OCI-LY1 (cell line): ENCODE results near the gene DUSP1.

ENCODE experiments used
- H2AFZ ChIP-seq: fragments of 200-600 bp; sonication (generic), shearing (Covaris generic); 2 replicates; pipeline ENCODE4 v1.6.0; 2014; ENCODE audit warnings: antibody characterized with exemption, mild to moderate bottlenecking, low read length
- H3F3A ChIP-seq: fragments of 200-600 bp; sonication (generic), shearing (Covaris generic); 2 replicates; pipeline ENCODE4 v1.6.0; 2014; ENCODE audit warnings: mild to moderate bottlenecking, antibody characterized with exemption, low read length, moderate library complexity; ENCODE audit not compliant: insufficient read depth
- H3K27ac ChIP-seq: fragments of 200-600 bp; sonication (generic); 2 replicates; pipeline ENCODE4 v1.5.1; 2014; ENCODE audit warnings: low read length, mixed run types, mild to moderate bottlenecking, low read depth; ENCODE audit not compliant: poor library complexity, severe bottlenecking
- H3K27me3 ChIP-seq: fragments of 200-600 bp; sonication (generic); 2 replicates; pipeline ENCODE4 v1.6.0; 2014; ENCODE audit warnings: antibody characterized with exemption, mild to moderate bottlenecking, low read length, moderate library complexity; ENCODE audit not compliant: insufficient read depth
- H3K36me3 ChIP-seq: fragments of 200-600 bp; sonication (generic); 2 replicates; pipeline ENCODE4 v1.6.1; 2014; ENCODE audit warnings: mild to moderate bottlenecking, antibody characterized with exemption, low read length, moderate library complexity, mixed read lengths; ENCODE audit not compliant: insufficient read depth
- H3K4me1 ChIP-seq: fragments of 200-600 bp; sonication (generic); 2 replicates; pipeline ENCODE4 v1.5.1; 2014; ENCODE audit warnings: mild to moderate bottlenecking, low read length, moderate library complexity; ENCODE audit not compliant: insufficient read depth, severe bottlenecking
- H3K4me2 ChIP-seq: fragments of 200-600 bp; sonication (generic), shearing (Covaris generic); 2 replicates; pipeline ENCODE4 v1.6.1; 2014; ENCODE audit warnings: low read length
- H3K4me3 ChIP-seq: fragments of 200-600 bp; sonication (generic); 2 replicates; pipeline ENCODE4 v1.5.1; 2014; ENCODE audit warnings: low read length, low read depth, mild to moderate bottlenecking, mixed read lengths; ENCODE audit not compliant: poor library complexity, severe bottlenecking
- H3K79me2 ChIP-seq: fragments of 200-600 bp; shearing (Covaris generic); 2 replicates; pipeline ENCODE4 v1.6.1; 2016; ENCODE audit warnings: mixed run types, low read length, mixed read lengths; ENCODE audit not compliant: insufficient read depth
- H3K9ac ChIP-seq: fragments of 200-600 bp; sonication (generic), shearing (Covaris generic); 2 replicates; pipeline ENCODE4 v1.6.1; 2014; ENCODE audit warnings: mild to moderate bottlenecking, low read length, mixed read lengths
- H3K9me2 ChIP-seq: fragments of 200-600 bp; sonication (generic), shearing (Covaris generic); 2 replicates; pipeline ENCODE4 v1.6.1; 2014; ENCODE audit warnings: low read depth, mild to moderate bottlenecking, low read length, mixed read lengths
- H3K9me3 ChIP-seq: fragments of 200-600 bp; shearing (Covaris generic); 2 replicates; pipeline ENCODE4 v1.6.1; 2014; ENCODE audit warnings: low read length, mixed read lengths
- H4K20me1 ChIP-seq: fragments of 200-600 bp; sonication (generic), shearing (Covaris generic); 2 replicates; pipeline ENCODE4 v1.6.0; 2016; ENCODE audit warnings: mild to moderate bottlenecking, low read length; ENCODE audit not compliant: insufficient read depth
- CTCF ChIP-seq: fragments of 200-600 bp; sonication (generic), shearing (Covaris generic); IDR thresholded peaks from 2 replicates; pipeline ENCODE4 v1.5.1; 2017; ENCODE audit warnings: mild to moderate bottlenecking, antibody characterized with exemption, low read length, moderate library complexity, mixed read lengths
- EZH2 ChIP-seq: fragments of 200-600 bp; sonication (generic), shearing (Covaris generic); IDR thresholded peaks from 2 replicates; pipeline ENCODE4 v1.8.0; 2017; ENCODE audit warnings: borderline replicate concordance, mixed run types, mild to moderate bottlenecking, antibody characterized with exemption, low read length, moderate library complexity, mixed read lengths

Gene DUSP1

GRCh38 chr5:172800088-172800551, 29.1 kb upstream of the DUSP1 start:
- TF ChIP-seq CTCF (no peak), EZH2 (no peak)
- Histone ChIP-seq H3K9me2 (no peaks in the 10 kb centered on the region), H3K9ac (no peak overlapping the region), H4K20me1 (no peaks in the 10 kb centered on the region), H3F3A (no peaks in the 10 kb centered on the region), H3K79me2 (no peaks in the 10 kb centered on the region), H3K27me3 (no peaks in the 10 kb centered on the region; the same call in 1 of the 2 replicates), H3K27ac (no peak overlapping the region), H3K4me2 (no peak overlapping the region), H3K36me3 (no peaks in the 10 kb centered on the region), H2AFZ (no peak overlapping the region), H3K4me3 (no peak overlapping the region), H3K9me3 (no peaks in the 10 kb centered on the region), H3K4me1 (no peaks in the 10 kb centered on the region)

GRCh38 chr5:172799416-172799815, 28.4 kb upstream of the DUSP1 start:
- Histone ChIP-seq H3K4me3 (no peak overlapping the region), H3K4me1 (no peaks in the 10 kb centered on the region), H3K4me2 (no peak overlapping the region), H3K36me3 (no peaks in the 10 kb centered on the region), H3K9me2 (no peaks in the 10 kb centered on the region), H3K9me3 (no peaks in the 10 kb centered on the region), H3K9ac (no peak overlapping the region), H2AFZ (no peak overlapping the region), H3F3A (no peaks in the 10 kb centered on the region), H4K20me1 (no peaks in the 10 kb centered on the region), H3K27me3 (no peaks in the 10 kb centered on the region; the same call in 1 of the 2 replicates), H3K79me2 (no peaks in the 10 kb centered on the region), H3K27ac (no peak overlapping the region)
- TF ChIP-seq CTCF: no peak
- no peak for TF ChIP-seq EZH2

GRCh38 chr5:172798422-172799215, 27.6 kb upstream of the DUSP1 start:
- H3K27ac ChIP-seq: no peak overlapping the region
- H3K79me2 ChIP-seq: no peaks in the 10 kb centered on the region
- no peaks in the 10 kb centered on the region for H3K36me3 ChIP-seq
- H2AFZ ChIP-seq: no peak overlapping the region
- H3K4me1 ChIP-seq: no peaks in the 10 kb centered on the region
- TF ChIP-seq EZH2 (no peak), CTCF (no peak)
- no peaks in the 10 kb centered on the region for H3F3A ChIP-seq
- H3K4me2 ChIP-seq: no peak overlapping the region
- no peaks in the 10 kb centered on the region for H4K20me1 ChIP-seq
- no peak overlapping the region for H3K4me3 ChIP-seq
- no peak overlapping the region for H3K9ac ChIP-seq
- no peaks in the 10 kb centered on the region for H3K9me2 ChIP-seq
- no peaks in the 10 kb centered on the region; the same call in 1 of the 2 replicates for H3K27me3 ChIP-seq
- no peaks in the 10 kb centered on the region for H3K9me3 ChIP-seq
